Prostate gland (tissue), 2 donors: Measurements from ENCODE around the gene ODAM. TPM values are rescaled to one million over a fixed set of nuclear protein-coding genes. Genes with fewer than 3 reads are reported as not detected.

ENCODE experiments used
- DNase-seq: peaks from one replicate; pipeline ENCODE4 v3.0.0-alpha.2; 2019; ENCODE audit warnings: low spot score
- H3K27ac ChIP-seq, 2 donors: fragments of 200-600 bp; sonication (generic); 2 replicates each; pipeline ENCODE4 v1.5.1; 2017 to 2019
- H3K27me3 ChIP-seq: fragments of 200-600 bp; sonication (generic); replicated peaks from 2 replicates; pipeline ENCODE4 v1.5.1; 2019; ENCODE audit not compliant: insufficient read depth
- H3K36me3 ChIP-seq, 2 donors: fragments of 200-600 bp; sonication (generic); 1 replicate in 1 of 2; 2 replicates in 1 of 2; pipeline versions ENCODE4 v1.5.1 to v1.8.1; 2017 to 2019
- H3K4me1 ChIP-seq: fragments of 200-600 bp; sonication (generic); replicated peaks from 2 replicates; pipeline ENCODE4 v1.5.1; 2019
- H3K4me3 ChIP-seq, 2 donors: fragments of 200-600 bp; sonication (generic); 2 replicates each; pipeline ENCODE4 v1.5.1; 2017 to 2019
- H3K9me3 ChIP-seq: fragments of 200-600 bp; sonication (generic); 2 replicates; pipeline ENCODE4 v1.5.1; 2017
- CTCF ChIP-seq, 4 experiments: fragments of 200-600 bp in 2 of 4; fragments of 450-650 bp in 2 of 4; sonication (generic) in 2 of 4; IDR thresholded peaks; 1 replicate in 3 of 4; 2 replicates in 1 of 4; pipeline ENCODE4 v1.5.1; 2016 to 2019; ENCODE audit warnings: antibody characterized with exemption in 4 of 4, mild to moderate bottlenecking in 2 of 4, moderate library complexity in 2 of 4
- POLR2A ChIP-seq: fragments of 450-650 bp; IDR thresholded peaks from one replicate; pipeline ENCODE4 v1.6.1; 2016; ENCODE audit warnings: antibody characterized with exemption, mild to moderate bottlenecking
- POLR2AphosphoS5 ChIP-seq: sonication (generic); formaldehyde crosslinking; IDR thresholded peaks from one replicate; pipeline ENCODE4 v1.6.1; 2017; ENCODE audit warnings: antibody characterized with exemption
- WGBS: methylation state at CpG from one replicate; pipeline ENCODE4 v1.1.5; 2018; 5-methylcytosine and 5-hydroxymethylcytosine counted together
- intact Hi-C: fragments of 100-400 bp; cut with DNase I; formaldehyde crosslinking; loops from one replicate; pipeline ENCODE4 v1.14.2; 2022
- total RNA-seq, 2 donors: library from RNA; depleted of rRNA; stranded (reverse); fragments of >200 nt; gene quantifications; one replicate each; pipeline ENCODE4 v1.1.0, GENCODE V29; 2016

ODAM gene
- total RNA-seq, 2 donors from 2014 or later: 2.8 TPM; not detected in 1

DNA sequence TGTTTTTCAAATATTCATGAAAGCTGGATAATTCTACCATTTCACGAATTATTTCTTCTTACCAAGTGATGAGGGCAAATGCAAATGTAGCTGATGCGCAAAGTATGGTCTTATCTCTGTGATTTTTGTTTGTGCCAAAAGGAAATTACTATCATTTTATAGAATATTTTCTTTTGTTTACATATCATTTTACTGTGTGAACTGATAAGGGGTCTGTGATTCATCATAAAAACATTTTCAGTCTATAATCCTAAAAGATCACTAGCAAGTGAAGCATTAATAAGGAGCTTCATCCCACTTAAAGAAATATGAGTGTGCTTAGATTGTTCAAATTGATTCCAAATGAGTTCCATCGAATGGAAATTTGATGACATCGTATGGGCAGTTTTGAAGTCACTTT, 47.6 kb downstream of the ODAM start:
- 68% methylated on average over 4 of the region's 4 CpGs for WGBS
- intact Hi-C loops: no loop called here
- TF ChIP-seq POLR2AphosphoS5 (no peak), CTCF (IDR thresholded peaks at IDR 0.05) (no peak), POLR2A (no peak)

GRCh38 chr4:70251250-70251944, 55.9 kb downstream of the ODAM start:
- TF ChIP-seq POLR2A (no peak), POLR2AphosphoS5 (no peak), CTCF (IDR thresholded peaks at IDR 0.05) (no peak)
- no peak overlapping the region for H3K4me3 ChIP-seq
- H3K4me1 ChIP-seq: no peaks in the 10 kb centered on the region
- DNase-seq: no peak
- H3K27me3 ChIP-seq: no peaks in the 10 kb centered on the region
- 85% methylated on average over 3 of the region's 3 CpGs for WGBS
- H3K9me3 ChIP-seq: no peaks in the 10 kb centered on the region
- intact Hi-C loops: no loop called here
- H3K36me3 ChIP-seq: no peaks in the 10 kb centered on the region
- no peak overlapping the region for H3K27ac ChIP-seq

More for the DNA sequence above, 47.6 kb downstream of the ODAM start:
- no peak for DNase-seq
- no peak overlapping the region for H3K4me3 ChIP-seq
- no peaks in the 10 kb centered on the region for H3K36me3 ChIP-seq
- H3K4me1 ChIP-seq: no peaks in the 10 kb centered on the region
- no peak overlapping the region for H3K27ac ChIP-seq
- H3K9me3 ChIP-seq: no peaks in the 10 kb centered on the region
- no peaks in the 10 kb centered on the region for H3K27me3 ChIP-seq

GRCh38 chr4:70251945-70252277, 56.4 kb downstream of the ODAM start:
- WGBS: 78% methylated on average over 1 of the region's 1 CpG
- TF ChIP-seq POLR2A: no peak
- TF ChIP-seq POLR2AphosphoS5: no peak
- no peak for TF ChIP-seq CTCF (IDR thresholded peaks at IDR 0.05)
- no peak for DNase-seq
- Histone ChIP-seq H3K36me3 (no peaks in the 10 kb centered on the region), H3K4me3 (no peak overlapping the region), H3K9me3 (no peaks in the 10 kb centered on the region), H3K27ac (no peak overlapping the region), H3K27me3 (no peaks in the 10 kb centered on the region), H3K4me1 (no peaks in the 10 kb centered on the region)
- intact Hi-C loops: no loop called here

Other genes starting within 250 kb of the ODAM start
- not detected for gene CSN2, start 230.0 kb upstream of the ODAM start, total RNA-seq
- not detected for gene STATH, start 199.8 kb upstream of the ODAM start, total RNA-seq
- gene HTN3, start 167.3 kb upstream of the ODAM start, total RNA-seq: not detected
- not detected for gene HTN1, start 145.3 kb upstream of the ODAM start, total RNA-seq
- gene PRR27, start 41.5 kb upstream of the ODAM start, total RNA-seq: under 1 TPM in 1 of 2 donors, not detected in 1; 0.23 TPM
- gene FDCSP, start 30.4 kb downstream of the ODAM start, total RNA-seq: not detected
- gene CSN3, start 46.9 kb downstream of the ODAM start, total RNA-seq: not detected
- gene CABS1, start 139.3 kb downstream of the ODAM start, total RNA-seq: 1 to 10 TPM in 1 of 2 donors, not detected in 1; 2.4 TPM
- not detected for gene SMR3A, start 165.0 kb downstream of the ODAM start, total RNA-seq
- not detected for gene SMR3B, start 187.4 kb downstream of the ODAM start, total RNA-seq
- not detected for gene OPRPN, start 202.2 kb downstream of the ODAM start, total RNA-seq